GM23338 (cell line): ENCODE data around the gene QRICH2. TPM values are rescaled to one million over a fixed set of nuclear protein-coding genes. Genes with fewer than 3 reads are reported as not detected.

Experiments used
- ATAC-seq: fragments of 200-7000 bp; cut with Tn5 transposase; 3 replicates; pipeline ENCODE4 v1.9.1; 2020
- DNase-seq: peaks from one replicate; pipeline ENCODE4 v3.0.0-alpha.2; 2015; ENCODE audit warnings: low spot score
- H2AFZ ChIP-seq: fragments of 200-600 bp; sonication (generic); 2 replicates; pipeline ENCODE4 v1.8.0; 2016; ENCODE audit warnings: antibody characterized with exemption, mild to moderate bottlenecking, moderate library complexity
- H3F3A ChIP-seq: fragments of 200-600 bp; sonication (generic); replicated peaks from 2 replicates; pipeline ENCODE4 v1.8.0; 2017; ENCODE audit warnings: antibody characterized with exemption, mixed run types, low read depth
- H3K27ac ChIP-seq: fragments of 200-600 bp; sonication (generic); 2 replicates; pipeline ENCODE4 v1.6.1; 2016; ENCODE audit warnings: low read depth
- H3K27me3 ChIP-seq: fragments of 200-600 bp; sonication (generic); 2 replicates; pipeline ENCODE4 v1.8.0; 2016; ENCODE audit warnings: mild to moderate bottlenecking, mixed run types, moderate library complexity; ENCODE audit not compliant: insufficient read depth
- H3K36me3 ChIP-seq: fragments of 200-600 bp; sonication (generic); 2 replicates; pipeline ENCODE4 v1.8.0; 2016; ENCODE audit warnings: mild to moderate bottlenecking; ENCODE audit not compliant: insufficient read depth
- H3K4me1 ChIP-seq: fragments of 200-600 bp; sonication (generic); 2 replicates; pipeline ENCODE4 v1.8.0; 2016; ENCODE audit warnings: mild to moderate bottlenecking, moderate library complexity; ENCODE audit not compliant: insufficient read depth
- H3K4me2 ChIP-seq: fragments of 200-600 bp; sonication (generic); 2 replicates; pipeline ENCODE4 v1.7.1; 2017; ENCODE audit warnings: mixed run types
- H3K4me3 ChIP-seq: fragments of 200-600 bp; sonication (generic); 2 replicates; pipeline ENCODE4 v1.6.1; 2016; ENCODE audit warnings: mixed run types
- H3K79me2 ChIP-seq: fragments of 200-600 bp; sonication (generic); replicated peaks from 2 replicates; pipeline ENCODE4 v1.8.0; 2017; ENCODE audit warnings: mild to moderate bottlenecking; ENCODE audit not compliant: insufficient read depth
- H3K9me2 ChIP-seq: fragments of 200-600 bp; sonication (generic); 2 replicates; pipeline ENCODE4 v1.8.0; 2017; ENCODE audit not compliant: insufficient read depth
- H4K20me1 ChIP-seq: fragments of 200-600 bp; sonication (generic); replicated peaks from 2 replicates; pipeline ENCODE4 v1.8.0; 2017; ENCODE audit warnings: mild to moderate bottlenecking; ENCODE audit not compliant: insufficient read depth
- H3K27ac Mint-ChIP-seq: 2 replicates; pipeline ENCODE4 v1.8.0; 2020; ENCODE audit warnings: inconsistent platforms, mild to moderate bottlenecking, moderate library complexity, mixed read lengths
- H3K27me3 Mint-ChIP-seq: 3 replicates; pipeline ENCODE4 v1.8.0; 2022; ENCODE audit warnings: low read depth, mild to moderate bottlenecking, moderate library complexity, mixed read lengths, inconsistent platforms; ENCODE audit not compliant: insufficient read depth, poor library complexity
- H3K36me3 Mint-ChIP-seq: 3 replicates; pipeline ENCODE4 v1.8.0; 2021; ENCODE audit warnings: low read depth, mild to moderate bottlenecking, inconsistent platforms, moderate library complexity, mixed read lengths
- H3K4me1 Mint-ChIP-seq: 3 replicates; pipeline ENCODE4 v1.8.0; 2020; ENCODE audit warnings: mild to moderate bottlenecking, inconsistent platforms, mixed read lengths
- H3K4me3 Mint-ChIP-seq: 3 replicates; pipeline ENCODE4 v1.8.0; 2021; ENCODE audit warnings: moderate library complexity, mild to moderate bottlenecking, inconsistent platforms, mixed read lengths
- H3K9me3 Mint-ChIP-seq: 3 replicates; pipeline ENCODE4 v1.8.0; 2020; ENCODE audit warnings: moderate library complexity, mild to moderate bottlenecking, inconsistent platforms, mixed read lengths
- CREB1 ChIP-seq: fragments of 250-450 bp; sonication (Bioruptor Pico); IDR thresholded peaks from 2 replicates; pipeline ENCODE4 v1.5.0; 2020; ENCODE audit warnings: low read depth, mild to moderate bottlenecking, moderate library complexity
- EZH2 ChIP-seq: fragments of 200-600 bp; sonication (generic); IDR thresholded peaks from one replicate; pipeline ENCODE4 v1.8.0; 2017; ENCODE audit warnings: antibody characterized with exemption, mild to moderate bottlenecking, low read depth; ENCODE audit not compliant: unreplicated experiment
- EZH2phosphoT487 ChIP-seq: fragments of 200-600 bp; sonication (generic); IDR thresholded peaks from one replicate; pipeline ENCODE4 v1.8.1; 2018; ENCODE audit warnings: antibody characterized with exemption; ENCODE audit not compliant: unreplicated experiment
- JUNB ChIP-seq: IDR thresholded peaks from one replicate; pipeline ENCODE4 v1.6.1; 2016; ENCODE audit warnings: antibody characterized with exemption; ENCODE audit not compliant: unreplicated experiment
- NANOG ChIP-seq: IDR thresholded peaks from 2 replicates; pipeline ENCODE4 v1.6.1; 2016; ENCODE audit warnings: antibody characterized with exemption, borderline replicate concordance
- POLR2AphosphoS5 ChIP-seq: IDR thresholded peaks from 2 replicates; pipeline ENCODE4 v1.6.1; 2016; ENCODE audit warnings: antibody characterized with exemption, low read depth
- STAT1 ChIP-seq: IDR thresholded peaks from one replicate; pipeline ENCODE4 v1.6.1; 2016; ENCODE audit warnings: antibody characterized with exemption; ENCODE audit not compliant: unreplicated experiment
- ZNF114 ChIP-seq: fragments of 250-450 bp; sonication (Bioruptor Pico); IDR thresholded peaks from 2 replicates; pipeline ENCODE4 v1.5.0; 2020; ENCODE audit warnings: mild to moderate bottlenecking, moderate library complexity
- ZNF331 ChIP-seq: fragments of 250-450 bp; sonication (Bioruptor Pico); IDR thresholded peaks from 2 replicates; pipeline ENCODE4 v1.5.0; 2020; ENCODE audit warnings: low read depth, mild to moderate bottlenecking, moderate library complexity
- polyA plus RNA-seq: library from polyadenylated mRNA; unstranded; fragments of >200 nt; fragmentation: Nextera tagmentation; extraction: Ambion mirVana; gene quantifications from 2 replicates; pipeline ENCODE4 v1.2.1, GENCODE V29; 2016
- total RNA-seq: library from RNA; depleted of rRNA; stranded (reverse); fragments of >200 nt; shearing (Covaris generic); gene quantifications from 2 replicates; pipeline ENCODE4 v1.2.3, GENCODE V29; 2014
- TF ChIP-seq, protein P1 (sequence below), 2 experiments: fragments of 200-600 bp in 1 of 2; sonication (generic) in 1 of 2; conservative IDR thresholded peaks; 2 replicates each; pipeline versions ENCODE4 v1.5.1 to v1.6.1; 2016 to 2017; ENCODE audit warnings: antibody characterized with exemption in 2 of 2, low read depth in 2 of 2, mild to moderate bottlenecking in 2 of 2, moderate library complexity in 1 of 2
- TF ChIP-seq, protein P2 (sequence below): fragments of 250-450 bp; sonication (Bioruptor Pico); IDR thresholded peaks from 2 replicates; pipeline ENCODE4 v1.5.0; 2020; ENCODE audit warnings: mild to moderate bottlenecking, moderate library complexity
- TF ChIP-seq, protein P3 (sequence below): IDR thresholded peaks from 2 replicates; pipeline ENCODE4 v1.6.1; 2016; ENCODE audit warnings: antibody characterized with exemption
- TF ChIP-seq, protein P4 (sequence below): IDR thresholded peaks from one replicate; pipeline ENCODE4 v1.6.1; 2018; ENCODE audit warnings: antibody characterized with exemption; ENCODE audit not compliant: unreplicated experiment

Gene QRICH2
- total and polyA plus RNA-seq, 2 experiments from 2014 or later: 2.2 to 3.7 TPM

DNA sequence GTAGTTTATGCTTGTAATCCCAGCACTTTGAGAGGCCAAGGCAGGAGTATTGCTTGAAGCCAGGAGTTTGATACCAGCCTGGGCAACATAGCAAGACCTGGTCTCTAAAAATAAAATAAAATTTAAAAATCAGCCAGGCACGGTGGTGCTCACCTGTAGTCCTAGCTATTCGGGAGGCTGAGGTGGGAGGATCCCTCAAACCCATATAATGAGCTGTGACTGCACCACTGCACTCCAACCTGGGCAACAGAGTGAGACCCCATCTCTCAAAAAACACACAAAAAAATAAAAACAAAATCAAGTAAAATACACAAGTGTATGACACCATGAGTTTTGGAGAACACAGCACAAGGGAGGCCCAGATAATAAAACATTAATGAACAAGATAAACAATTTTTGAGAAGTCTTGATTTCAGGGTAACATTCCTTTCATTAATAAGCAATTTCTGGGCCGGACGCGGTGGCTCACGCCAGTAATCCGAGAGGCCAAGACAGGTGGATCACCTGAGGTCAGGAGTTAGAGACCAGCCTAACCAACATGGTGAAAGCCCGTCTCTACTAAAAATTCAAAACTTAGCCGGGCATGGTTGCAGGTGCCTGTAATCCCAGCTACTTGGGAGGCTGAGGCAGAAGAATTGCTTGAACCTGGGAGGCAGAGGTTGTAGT is 27.8 kb upstream of the QRICH2 start:
- H3K9me3 Mint-ChIP-seq: no peaks in the 10 kb centered on the region
- Histone ChIP-seq H3K79me2 (peaks cover 43% of the 10 kb centered on the region; the same call in 1 of the 2 replicates), H3K4me2 (no peak overlapping the region), H3K27ac (no peak overlapping the region), H3K27me3 (no peaks in the 10 kb centered on the region), H3K9me2 (no peaks in the 10 kb centered on the region), H3F3A (no peaks in the 10 kb centered on the region), H3K36me3 (no peaks in the 10 kb centered on the region), H3K4me3 (no peak overlapping the region), H4K20me1 (no peaks in the 10 kb centered on the region; the same call in 1 of the 2 replicates), H2AFZ (no peak overlapping the region), H3K4me1 (no peaks in the 10 kb centered on the region)
- DNase-seq: no peak
- H3K27ac Mint-ChIP-seq: no peak overlapping the region
- H3K36me3 Mint-ChIP-seq: peaks cover 1% of the 10 kb centered on the region; the same call in 2 of the 3 replicates
- TF ChIP-seq NANOG: no peak
- no peak for TF ChIP-seq EZH2phosphoT487
- no peak for TF ChIP-seq JUNB
- TF ChIP-seq, protein P1, sequence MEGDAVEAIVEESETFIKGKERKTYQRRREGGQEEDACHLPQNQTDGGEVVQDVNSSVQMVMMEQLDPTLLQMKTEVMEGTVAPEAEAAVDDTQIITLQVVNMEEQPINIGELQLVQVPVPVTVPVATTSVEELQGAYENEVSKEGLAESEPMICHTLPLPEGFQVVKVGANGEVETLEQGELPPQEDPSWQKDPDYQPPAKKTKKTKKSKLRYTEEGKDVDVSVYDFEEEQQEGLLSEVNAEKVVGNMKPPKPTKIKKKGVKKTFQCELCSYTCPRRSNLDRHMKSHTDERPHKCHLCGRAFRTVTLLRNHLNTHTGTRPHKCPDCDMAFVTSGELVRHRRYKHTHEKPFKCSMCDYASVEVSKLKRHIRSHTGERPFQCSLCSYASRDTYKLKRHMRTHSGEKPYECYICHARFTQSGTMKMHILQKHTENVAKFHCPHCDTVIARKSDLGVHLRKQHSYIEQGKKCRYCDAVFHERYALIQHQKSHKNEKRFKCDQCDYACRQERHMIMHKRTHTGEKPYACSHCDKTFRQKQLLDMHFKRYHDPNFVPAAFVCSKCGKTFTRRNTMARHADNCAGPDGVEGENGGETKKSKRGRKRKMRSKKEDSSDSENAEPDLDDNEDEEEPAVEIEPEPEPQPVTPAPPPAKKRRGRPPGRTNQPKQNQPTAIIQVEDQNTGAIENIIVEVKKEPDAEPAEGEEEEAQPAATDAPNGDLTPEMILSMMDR (conservative IDR thresholded peaks at IDR 0.05; ENCODE audit: low read depth in 2 of 2): no peak
- TF ChIP-seq CREB1: no peak
- no peak for TF ChIP-seq ZNF114
- TF ChIP-seq ZNF331 (CRISPR knock-in tag): no peak
- TF ChIP-seq, protein P2, sequence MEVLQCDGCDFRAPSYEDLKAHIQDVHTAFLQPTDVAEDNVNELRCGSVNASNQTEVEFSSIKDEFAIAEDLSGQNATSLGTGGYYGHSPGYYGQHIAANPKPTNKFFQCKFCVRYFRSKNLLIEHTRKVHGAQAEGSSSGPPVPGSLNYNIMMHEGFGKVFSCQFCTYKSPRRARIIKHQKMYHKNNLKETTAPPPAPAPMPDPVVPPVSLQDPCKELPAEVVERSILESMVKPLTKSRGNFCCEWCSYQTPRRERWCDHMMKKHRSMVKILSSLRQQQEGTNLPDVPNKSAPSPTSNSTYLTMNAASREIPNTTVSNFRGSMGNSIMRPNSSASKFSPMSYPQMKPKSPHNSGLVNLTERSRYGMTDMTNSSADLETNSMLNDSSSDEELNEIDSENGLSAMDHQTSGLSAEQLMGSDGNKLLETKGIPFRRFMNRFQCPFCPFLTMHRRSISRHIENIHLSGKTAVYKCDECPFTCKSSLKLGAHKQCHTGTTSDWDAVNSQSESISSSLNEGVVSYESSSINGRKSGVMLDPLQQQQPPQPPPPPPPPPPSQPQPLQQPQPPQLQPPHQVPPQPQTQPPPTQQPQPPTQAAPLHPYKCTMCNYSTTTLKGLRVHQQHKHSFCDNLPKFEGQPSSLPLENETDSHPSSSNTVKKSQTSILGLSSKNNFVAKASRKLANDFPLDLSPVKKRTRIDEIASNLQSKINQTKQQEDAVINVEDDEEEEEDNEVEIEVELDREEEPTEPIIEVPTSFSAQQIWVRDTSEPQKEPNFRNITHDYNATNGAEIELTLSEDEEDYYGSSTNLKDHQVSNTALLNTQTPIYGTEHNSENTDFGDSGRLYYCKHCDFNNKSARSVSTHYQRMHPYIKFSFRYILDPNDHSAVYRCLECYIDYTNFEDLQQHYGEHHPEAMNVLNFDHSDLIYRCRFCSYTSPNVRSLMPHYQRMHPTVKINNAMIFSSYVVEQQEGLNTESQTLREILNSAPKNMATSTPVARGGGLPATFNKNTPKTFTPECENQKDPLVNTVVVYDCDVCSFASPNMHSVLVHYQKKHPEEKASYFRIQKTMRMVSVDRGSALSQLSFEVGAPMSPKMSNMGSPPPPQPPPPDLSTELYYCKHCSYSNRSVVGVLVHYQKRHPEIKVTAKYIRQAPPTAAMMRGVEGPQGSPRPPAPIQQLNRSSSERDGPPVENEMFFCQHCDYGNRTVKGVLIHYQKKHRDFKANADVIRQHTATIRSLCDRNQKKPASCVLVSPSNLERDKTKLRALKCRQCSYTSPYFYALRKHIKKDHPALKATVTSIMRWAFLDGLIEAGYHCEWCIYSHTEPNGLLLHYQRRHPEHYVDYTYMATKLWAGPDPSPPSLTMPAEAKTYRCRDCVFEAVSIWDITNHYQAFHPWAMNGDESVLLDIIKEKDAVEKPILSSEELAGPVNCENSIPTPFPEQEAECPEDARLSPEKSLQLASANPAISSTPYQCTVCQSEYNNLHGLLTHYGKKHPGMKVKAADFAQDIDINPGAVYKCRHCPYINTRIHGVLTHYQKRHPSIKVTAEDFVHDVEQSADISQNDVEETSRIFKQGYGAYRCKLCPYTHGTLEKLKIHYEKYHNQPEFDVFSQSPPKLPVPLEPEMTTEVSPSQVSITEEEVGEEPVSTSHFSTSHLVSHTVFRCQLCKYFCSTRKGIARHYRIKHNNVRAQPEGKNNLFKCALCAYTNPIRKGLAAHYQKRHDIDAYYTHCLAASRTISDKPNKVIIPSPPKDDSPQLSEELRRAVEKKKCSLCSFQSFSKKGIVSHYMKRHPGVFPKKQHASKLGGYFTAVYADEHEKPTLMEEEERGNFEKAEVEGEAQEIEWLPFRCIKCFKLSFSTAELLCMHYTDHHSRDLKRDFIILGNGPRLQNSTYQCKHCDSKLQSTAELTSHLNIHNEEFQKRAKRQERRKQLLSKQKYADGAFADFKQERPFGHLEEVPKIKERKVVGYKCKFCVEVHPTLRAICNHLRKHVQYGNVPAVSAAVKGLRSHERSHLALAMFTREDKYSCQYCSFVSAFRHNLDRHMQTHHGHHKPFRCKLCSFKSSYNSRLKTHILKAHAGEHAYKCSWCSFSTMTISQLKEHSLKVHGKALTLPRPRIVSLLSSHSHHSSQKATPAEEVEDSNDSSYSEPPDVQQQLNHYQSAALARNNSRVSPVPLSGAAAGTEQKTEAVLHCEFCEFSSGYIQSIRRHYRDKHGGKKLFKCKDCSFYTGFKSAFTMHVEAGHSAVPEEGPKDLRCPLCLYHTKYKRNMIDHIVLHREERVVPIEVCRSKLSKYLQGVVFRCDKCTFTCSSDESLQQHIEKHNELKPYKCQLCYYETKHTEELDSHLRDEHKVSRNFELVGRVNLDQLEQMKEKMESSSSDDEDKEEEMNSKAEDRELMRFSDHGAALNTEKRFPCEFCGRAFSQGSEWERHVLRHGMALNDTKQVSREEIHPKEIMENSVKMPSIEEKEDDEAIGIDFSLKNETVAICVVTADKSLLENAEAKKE: no peak
- no peak for TF ChIP-seq EZH2
- TF ChIP-seq, protein P3, sequence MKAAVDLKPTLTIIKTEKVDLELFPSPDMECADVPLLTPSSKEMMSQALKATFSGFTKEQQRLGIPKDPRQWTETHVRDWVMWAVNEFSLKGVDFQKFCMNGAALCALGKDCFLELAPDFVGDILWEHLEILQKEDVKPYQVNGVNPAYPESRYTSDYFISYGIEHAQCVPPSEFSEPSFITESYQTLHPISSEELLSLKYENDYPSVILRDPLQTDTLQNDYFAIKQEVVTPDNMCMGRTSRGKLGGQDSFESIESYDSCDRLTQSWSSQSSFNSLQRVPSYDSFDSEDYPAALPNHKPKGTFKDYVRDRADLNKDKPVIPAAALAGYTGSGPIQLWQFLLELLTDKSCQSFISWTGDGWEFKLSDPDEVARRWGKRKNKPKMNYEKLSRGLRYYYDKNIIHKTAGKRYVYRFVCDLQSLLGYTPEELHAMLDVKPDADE: no peak
- TF ChIP-seq, protein P4, sequence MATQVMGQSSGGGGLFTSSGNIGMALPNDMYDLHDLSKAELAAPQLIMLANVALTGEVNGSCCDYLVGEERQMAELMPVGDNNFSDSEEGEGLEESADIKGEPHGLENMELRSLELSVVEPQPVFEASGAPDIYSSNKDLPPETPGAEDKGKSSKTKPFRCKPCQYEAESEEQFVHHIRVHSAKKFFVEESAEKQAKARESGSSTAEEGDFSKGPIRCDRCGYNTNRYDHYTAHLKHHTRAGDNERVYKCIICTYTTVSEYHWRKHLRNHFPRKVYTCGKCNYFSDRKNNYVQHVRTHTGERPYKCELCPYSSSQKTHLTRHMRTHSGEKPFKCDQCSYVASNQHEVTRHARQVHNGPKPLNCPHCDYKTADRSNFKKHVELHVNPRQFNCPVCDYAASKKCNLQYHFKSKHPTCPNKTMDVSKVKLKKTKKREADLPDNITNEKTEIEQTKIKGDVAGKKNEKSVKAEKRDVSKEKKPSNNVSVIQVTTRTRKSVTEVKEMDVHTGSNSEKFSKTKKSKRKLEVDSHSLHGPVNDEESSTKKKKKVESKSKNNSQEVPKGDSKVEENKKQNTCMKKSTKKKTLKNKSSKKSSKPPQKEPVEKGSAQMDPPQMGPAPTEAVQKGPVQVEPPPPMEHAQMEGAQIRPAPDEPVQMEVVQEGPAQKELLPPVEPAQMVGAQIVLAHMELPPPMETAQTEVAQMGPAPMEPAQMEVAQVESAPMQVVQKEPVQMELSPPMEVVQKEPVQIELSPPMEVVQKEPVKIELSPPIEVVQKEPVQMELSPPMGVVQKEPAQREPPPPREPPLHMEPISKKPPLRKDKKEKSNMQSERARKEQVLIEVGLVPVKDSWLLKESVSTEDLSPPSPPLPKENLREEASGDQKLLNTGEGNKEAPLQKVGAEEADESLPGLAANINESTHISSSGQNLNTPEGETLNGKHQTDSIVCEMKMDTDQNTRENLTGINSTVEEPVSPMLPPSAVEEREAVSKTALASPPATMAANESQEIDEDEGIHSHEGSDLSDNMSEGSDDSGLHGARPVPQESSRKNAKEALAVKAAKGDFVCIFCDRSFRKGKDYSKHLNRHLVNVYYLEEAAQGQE: no peak
- no peak for TF ChIP-seq STAT1
- TF ChIP-seq POLR2AphosphoS5: no peak
- H3K27me3 Mint-ChIP-seq: no peaks in the 10 kb centered on the region
- H3K4me3 Mint-ChIP-seq: no peak overlapping the region
- H3K4me1 Mint-ChIP-seq: no peaks in the 10 kb centered on the region
- no peak for ATAC-seq
